NK-92 (cell line): ENCODE data around the gene TCTN3.
"Not testable (repeated sequence)": the region's sequence is repeated elsewhere in the genome, so short reads cannot be mapped to it uniquely, and the experiment has no call there.

Source experiments
- DNase-seq: peaks from one replicate; lab custom pipeline; 2025; ENCODE audit not compliant: unreplicated experiment; lab: John Stamatoyannopoulos, UW

Gene TCTN3, protein sequence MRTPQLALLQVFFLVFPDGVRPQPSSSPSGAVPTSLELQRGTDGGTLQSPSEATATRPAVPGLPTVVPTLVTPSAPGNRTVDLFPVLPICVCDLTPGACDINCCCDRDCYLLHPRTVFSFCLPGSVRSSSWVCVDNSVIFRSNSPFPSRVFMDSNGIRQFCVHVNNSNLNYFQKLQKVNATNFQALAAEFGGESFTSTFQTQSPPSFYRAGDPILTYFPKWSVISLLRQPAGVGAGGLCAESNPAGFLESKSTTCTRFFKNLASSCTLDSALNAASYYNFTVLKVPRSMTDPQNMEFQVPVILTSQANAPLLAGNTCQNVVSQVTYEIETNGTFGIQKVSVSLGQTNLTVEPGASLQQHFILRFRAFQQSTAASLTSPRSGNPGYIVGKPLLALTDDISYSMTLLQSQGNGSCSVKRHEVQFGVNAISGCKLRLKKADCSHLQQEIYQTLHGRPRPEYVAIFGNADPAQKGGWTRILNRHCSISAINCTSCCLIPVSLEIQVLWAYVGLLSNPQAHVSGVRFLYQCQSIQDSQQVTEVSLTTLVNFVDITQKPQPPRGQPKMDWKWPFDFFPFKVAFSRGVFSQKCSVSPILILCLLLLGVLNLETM

DNA sequence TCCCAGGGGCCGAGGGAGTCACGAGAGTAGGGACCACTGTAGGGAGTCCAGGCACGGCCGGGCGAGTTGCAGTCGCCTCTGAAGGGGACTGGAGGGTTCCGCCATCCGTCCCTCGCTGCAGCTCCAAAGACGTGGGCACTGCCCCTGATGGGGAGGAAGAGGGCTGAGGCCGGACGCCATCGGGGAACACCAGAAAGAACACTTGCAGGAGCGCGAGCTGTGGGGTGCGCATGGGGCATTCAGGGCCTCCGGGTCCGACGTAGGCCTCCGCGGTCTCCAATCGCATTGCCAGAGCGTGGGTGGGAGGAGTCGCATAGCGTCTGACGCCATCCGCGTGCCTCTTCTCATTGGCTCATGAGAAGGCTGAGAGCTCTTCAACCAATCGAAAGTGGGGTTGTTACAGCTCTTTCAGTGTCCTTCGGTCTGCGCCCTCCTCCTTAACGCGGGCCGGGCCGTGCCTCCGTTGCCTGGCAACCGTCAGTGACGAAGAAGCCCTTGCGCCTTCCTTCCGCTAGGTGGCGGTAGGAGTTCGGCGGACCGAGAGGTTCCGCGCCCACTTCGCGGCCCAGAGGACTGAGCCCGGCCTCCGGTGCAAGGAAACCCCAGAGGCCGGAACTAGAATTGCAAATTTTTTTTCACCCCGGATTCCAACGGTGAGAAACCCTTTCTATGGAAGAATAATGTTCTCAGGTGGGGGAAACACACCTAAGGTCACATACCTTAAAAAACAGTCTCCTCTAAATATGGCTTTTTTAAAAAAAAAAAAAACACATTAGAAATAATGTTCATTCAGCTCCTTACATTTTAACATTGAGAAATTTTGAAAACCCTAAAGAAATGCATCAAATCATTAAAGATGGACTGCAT, at the start of gene TCTN3:
TSS of gene TCTN3 (minus strand) at position 260 of the 867 bp plus-strand sequence. CDS start at position 232, 28 bp downstream.
- peak; percentile 91 for DNase-seq

DNA sequence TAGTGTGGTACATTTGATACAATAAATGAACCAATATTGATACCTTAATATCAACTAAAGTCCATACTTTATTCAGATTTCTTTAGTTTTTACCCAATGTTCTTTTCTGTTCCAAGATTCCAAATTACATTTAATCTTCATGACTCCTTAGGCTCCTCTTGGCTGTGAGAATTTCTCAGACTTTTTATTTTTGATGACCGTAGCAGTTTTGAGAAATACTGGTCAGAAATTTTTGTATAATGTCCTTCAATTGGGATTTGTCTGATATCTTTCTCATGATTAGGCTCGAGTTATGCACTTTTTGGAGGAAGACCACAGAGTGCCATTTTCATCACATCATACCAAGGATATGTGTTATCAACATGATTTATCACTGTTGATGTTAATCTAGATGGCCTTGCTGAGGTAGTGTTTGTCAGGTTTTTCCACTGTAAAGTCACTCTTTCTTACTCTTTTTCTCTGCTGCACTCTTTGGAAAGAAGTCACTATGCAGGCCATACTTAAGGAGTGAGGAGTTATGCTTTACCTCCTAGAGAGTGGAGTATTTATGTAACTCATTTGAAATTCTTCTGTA, 49.3 kb upstream of the TCTN3 start:
- no peak for DNase-seq

DNA sequence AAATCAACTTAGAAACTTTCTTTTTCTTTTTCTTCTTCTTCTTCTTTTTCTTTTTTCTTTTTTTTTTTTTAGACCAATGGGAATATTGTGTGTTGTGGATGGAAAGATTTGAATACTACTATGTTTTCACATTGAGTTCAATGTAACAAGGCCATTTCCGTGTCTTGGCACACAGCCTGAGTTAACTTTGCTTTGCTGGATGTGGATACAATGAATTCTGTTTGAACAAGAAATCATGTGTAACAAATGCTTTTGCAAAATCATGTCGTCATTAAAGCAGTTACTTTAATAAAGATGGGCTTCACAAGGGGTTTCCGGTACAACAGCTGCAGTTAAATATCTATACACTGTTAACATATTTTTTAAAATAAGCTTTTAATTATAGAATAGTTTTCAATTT, 48.8 kb upstream of the TCTN3 start:
- DNase-seq, result no peak

DNA sequence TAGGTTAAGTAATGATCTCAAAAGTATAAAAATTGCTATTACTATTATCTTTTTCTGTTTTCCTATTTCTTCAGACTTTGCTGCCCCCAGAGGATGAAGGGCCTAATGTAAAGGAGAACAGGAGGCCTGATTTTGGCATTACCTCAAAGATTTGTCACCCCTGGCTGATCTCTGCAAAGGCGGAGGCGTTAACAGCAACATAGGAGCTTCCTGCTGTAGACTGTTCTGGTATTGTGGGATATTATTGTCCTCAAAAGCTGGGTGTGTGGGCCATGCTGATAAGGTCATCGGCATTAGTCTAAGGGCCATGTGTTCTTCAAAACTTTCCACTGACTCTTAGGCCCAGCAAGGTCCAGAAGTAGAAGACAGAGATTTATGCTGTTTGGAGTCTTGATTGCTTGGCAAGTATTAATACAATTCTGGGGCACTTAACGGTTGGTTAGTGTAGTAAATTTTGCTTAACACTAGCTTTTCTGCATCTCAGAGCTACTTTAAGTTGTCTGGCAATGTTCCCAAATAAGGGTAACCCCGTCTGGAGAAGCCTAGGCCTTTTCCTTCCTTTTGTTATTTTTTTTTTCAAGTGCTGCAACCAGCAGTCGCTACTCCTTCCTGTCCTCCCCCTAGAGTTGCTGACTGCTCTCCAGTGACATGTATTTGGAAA, 48.2 kb upstream of the TCTN3 start:
- DNase-seq, result no peak

DNA sequence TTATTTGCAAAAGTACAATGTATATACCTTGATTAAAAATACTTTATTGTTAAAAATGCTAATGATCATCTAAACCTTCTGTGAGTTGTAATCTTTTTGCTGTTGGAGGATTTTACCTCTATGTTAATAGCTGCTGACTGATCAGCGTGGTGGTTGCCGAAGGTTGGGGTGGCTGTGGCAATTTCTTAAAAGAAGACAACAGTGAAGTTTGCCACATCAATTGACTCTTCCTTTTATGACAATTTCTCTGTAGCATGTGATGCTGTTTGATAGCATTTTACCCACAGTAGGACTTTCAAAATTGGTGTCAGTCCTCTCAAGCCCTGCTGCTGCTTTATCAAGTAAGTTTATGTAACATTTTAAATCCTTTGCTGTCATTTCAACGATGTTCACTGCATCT, 45.3 kb upstream of the TCTN3 start:
- no peak for DNase-seq

DNA sequence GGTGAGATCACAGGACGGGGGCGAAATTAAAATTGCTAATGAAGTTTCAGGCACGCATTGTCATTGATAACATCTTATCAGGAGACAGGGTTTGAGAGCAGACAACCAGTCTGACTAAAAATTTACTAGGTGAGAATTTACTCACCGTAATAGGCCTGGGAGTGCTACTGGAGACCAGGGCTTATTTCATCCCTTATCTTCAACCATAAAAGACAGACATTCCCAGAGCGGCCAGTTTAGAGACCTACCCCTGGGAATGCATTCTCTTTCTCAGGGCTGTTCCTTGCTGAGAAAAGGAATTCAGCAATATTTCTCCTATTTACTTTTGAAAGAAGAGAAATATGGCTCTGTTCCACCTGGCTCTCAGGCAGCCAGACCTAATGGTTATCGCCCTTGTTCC, 39.2 kb upstream of the TCTN3 start:
- not testable (repeated sequence) for DNase-seq

DNA sequence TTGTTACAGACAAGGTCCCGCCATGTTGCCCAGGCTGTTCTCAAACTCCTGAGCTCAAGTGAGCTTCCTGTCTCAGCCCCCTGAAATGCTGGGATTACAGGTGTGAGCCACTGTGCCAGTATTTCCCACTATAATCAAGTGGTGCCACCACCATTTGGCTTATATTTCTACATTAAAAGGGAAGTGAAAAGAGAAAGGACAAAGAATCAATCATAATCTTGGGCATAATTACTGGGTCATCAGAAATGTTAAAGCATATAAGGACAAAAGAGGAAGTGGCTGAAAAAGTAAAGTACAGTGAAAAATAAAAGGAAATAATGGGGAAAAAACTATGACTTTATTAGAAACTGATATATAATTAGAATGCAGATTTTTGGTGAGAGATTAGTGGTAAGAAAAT, 36.5 kb upstream of the TCTN3 start:
- DNase-seq, result no peak

DNA sequence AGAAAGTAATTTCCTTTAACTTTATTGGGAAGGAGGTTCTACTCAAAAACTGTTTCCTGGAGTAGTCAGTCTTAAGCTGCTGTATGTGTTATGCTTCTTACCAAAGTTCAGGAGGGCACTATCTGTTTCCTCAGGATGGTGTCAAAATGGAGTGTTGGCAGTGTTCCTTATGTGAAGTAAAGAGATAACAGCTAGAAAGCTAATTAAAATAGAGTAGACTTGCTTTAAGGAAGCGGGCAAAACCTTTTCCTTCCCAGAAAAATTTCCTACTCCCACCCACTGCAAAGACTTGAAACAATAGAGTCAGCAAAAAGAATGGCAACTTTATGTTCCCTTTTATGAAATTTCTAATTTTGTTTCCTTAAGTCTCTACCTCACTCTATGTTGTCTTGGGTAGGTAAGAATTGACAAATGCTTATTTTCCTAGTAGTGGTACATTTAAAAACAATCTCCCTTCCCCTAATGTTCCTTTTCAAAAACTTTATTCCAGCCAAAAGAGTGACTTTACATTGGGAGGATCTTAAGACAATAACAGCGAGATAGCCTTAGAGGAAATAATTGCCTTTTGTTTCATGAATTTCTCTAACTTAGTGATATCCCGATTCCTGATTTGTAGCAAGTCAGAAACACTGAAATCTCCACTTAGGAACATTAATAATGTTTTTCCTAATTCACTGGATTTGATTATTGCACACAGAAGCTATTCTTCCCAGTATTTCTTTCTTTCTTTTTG, 35.8 kb upstream of the TCTN3 start:
- DNase-seq, result no peak

DNA sequence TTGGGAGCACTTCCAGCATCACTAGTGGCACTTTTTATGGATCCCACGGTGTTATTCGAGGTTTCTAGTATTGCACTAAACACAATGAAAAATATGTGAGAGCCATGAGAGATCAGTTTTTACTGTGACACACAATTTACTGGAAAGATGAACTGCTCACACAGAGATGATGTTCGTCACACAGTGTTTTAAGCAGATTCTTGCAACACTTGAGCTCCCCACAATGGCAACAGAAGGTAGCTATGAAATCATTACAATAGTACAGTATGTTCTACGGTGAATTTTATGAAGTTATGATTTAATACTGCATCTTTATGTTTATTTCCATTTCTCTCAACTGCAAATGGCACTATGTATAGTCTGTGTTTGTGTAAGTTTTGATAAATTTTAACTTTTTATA, 34.8 kb upstream of the TCTN3 start:
- no peak for DNase-seq

DNA sequence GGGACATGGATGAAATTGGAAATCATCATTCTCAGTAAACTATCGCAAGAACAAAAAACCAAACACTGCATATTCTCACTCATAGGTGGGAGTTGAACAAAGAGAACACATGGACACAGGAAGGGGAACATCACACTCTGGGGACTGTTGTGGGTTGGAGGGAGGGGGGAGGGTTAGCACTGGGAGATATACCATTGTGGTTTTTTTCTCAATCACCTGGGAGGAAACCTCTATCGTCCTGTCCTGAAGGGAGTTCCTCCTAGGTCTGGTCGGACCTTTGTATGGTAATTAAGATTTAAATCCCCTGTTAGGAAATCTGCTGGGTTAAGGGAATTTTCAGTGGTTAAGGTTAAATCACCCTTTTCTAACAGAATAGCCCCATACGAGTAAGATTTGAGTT, 28.8 kb upstream of the TCTN3 start:
- DNase-seq, result not testable (repeated sequence)

DNA sequence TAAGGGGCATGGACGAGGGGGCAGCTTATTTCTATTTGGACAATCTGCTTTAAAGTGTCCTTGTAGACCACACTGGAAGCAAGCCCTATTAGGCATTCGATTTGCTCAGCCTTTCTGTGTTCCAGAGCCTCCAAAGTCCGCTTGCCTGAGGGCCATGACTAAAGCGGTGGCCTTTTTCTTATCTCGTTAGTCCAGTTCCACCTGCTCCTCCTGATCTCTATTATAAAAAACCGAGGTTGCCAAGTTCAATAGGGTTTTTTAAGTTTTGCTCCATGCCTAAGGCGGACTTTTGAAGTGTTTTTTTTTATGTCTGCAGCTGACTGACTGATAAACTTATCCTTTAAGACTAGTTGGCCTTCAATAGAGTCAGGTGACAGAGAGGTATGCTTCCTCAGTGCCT, 27.0 kb upstream of the TCTN3 start:
- not testable (repeated sequence) for DNase-seq

DNA sequence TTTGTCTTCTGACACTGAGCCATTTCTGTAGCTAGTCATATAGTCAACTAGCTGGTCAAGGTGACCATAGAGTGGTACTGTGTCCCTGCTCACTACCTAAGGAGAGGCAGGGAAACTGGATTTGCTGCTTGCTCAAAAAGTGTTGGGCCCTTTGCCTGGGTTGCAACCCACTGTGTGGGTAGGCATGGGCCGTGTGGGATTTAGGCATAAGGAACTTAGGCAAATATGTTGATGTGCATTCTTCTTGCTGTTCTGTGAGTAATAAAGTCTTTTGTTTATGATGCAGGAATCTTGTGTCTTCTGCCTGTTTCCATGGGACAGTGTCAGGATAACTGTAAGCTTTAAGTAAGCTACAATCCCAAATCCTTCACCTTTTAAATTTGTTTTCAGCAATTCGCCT, 23.1 kb upstream of the TCTN3 start:
- no peak for DNase-seq

DNA sequence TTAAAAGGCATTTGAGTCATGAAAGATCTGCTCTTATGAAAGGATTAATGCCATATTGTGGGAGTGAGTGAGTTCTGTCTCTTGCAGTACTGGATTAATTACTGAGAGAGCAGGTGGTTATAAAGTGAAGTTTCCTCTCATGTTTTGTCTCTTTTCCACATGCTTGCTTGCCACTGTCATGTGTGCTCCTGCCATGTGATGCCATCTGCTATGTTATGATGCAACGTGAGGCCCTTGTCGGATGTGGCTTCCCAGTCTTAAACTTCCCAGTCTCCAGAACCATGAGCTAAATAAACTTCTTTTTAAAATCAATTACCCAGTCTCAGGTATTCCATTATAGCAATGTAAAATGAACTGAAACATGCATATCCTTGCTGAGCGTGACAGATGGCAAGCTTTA, 22.7 kb upstream of the TCTN3 start:
- no peak for DNase-seq

DNA sequence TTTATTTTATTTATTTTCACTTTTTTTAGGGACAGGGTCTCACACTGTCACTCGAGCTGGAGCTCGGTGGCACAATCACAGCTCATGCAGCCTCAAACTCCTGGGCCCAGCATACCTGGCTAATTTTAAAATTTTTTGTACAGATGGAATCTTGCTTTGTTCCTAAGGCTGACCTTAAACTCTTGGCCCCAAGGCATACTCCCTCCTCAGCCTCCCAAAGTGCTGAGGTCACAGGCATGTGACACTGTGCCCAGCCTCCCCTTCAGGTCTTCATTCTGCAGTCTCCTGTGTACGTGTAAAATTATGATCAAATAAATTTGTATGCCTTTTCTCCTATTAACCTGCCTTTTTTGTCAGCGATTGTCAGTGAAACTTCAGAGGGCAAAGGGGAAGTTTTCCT, 17.8 kb upstream of the TCTN3 start:
- no peak for DNase-seq

DNA sequence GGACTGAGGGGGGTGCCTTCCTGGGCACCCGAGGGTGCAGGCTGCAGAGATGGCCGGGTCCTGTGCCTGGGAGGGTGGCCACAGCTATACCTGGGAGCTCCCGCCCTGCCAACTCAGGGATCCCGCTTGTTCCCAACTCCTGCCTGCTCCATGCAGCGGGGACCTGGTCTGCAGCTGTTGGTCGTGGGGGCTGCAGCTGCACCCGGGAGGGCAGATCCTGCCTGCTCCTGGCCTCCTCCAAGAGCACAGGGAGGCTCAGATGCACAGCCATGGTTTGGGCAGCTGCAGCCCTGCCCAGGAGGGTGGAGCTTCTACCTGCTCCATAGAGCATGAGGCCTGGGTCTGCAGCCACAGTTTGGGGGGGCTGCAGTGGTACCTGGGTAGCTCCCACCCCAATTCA, 13.3 kb upstream of the TCTN3 start:
- no peak for DNase-seq

DNA sequence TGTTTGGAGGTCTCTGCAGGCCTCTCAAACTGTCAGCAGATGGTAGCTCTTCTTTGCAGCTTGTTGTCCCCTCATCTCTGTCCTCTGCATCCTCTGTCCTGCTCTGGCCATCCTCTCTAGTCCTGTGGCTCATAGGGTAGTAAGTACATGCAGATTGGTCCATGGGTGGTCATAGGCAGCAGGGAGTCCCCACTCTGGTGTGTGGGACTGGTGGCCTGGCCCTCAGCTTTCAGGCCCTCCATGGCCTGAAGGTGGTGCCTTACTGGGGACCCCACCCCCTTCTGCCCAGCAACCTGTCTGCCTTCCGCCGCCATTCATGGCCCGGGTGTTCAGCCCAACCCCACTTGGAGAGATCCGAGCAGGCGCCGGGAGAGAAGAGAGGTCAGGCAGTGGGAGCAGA, 12.8 kb upstream of the TCTN3 start:
- DNase-seq, result no peak

DNA sequence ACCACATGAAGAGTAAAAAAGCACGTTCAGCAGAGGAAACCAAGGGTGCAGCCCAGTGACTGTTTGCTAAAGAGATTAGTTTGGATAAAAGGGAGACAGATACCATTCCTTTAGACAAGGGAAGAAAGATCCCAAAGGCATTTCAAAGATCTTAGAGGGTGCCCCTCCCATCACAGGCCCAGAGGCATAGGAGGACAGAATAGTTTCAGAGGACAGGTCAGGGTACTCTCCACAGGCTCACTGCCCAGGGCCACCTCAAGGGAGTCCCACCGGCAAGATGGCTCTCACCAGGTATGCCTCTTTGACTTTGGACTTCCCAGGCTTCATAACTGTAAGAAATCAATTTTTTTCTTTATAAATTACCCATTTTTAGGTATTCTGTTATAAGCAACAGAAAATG, 4.7 kb upstream of the TCTN3 start:
- DNase-seq, result no peak

DNA sequence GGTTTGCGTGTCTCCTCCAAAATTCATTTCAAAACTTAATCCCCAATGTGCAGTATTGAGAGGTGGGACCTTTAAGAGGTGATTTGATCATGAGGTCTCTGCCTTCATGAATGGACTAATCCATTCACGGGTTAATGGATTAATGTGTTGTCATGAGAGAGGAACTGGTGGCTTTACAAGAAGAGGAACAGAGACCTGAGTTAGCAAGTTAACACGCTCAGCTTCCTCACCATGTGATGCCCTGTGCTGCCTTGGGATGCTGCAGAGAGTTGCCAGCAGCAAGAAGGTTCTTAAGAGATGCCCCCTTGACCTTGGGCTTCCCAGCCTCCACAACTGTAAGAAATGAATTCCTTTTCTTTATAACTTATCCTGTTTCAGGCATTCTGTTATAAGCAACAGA, 3.7 kb upstream of the TCTN3 start:
- no peak for DNase-seq

DNA sequence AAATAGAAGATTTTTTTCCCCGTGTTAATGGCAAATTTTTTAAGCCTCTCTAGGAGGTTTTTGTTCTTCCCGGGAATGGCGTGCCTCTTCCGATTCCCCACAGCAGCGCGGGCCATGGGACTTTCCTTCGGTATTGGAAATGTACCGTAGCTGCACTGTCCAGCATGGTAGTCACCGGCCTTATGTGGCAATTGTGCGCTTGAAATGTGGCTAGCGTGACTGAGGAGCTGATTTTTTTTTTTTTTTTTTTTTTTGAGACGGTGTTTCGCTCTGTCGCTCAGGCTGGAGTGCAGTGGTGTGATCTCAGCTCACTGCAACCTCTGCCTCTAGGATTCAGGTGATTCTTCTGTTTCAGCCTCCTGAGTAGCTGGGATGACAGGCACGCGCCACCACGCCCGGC, 938 bp upstream of the TCTN3 start:
- no peak for DNase-seq

DNA sequence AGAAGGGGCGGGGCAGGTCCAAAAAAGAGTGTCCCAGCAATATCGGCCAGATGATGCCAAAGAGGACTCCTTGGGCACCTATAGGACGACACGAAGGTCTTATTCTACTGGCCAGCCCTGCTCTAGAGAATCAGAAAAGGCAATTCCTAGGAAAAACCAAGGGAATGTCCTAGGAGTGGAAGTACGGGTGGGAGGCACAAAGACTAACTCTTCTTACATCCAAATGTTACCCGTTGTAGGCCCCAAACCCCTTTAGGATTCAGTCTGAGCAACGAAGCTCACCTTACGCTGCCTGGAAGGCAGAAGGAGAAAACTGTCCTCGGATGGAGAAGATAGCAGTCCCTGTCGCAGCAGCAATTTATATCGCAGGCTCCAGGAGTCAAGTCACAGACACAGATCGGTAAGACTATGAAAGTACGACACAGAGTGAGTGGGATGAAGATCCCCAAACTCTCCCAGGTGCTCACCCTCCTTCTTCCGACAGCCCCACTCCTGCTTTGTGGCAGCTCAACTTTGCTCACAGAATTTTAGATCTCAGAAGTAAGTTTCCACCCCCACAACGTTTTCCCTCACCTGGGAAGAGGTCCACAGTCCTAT, 558 bp downstream of the TCTN3 start:
- DNase-seq, result no peak
